PC-3 (cell line): Measurements from ENCODE around the gene SDK2.

ENCODE experiments used
- EZH2 ChIP-seq: fragments of 300-600 bp; sonication (generic); IDR thresholded peaks from one replicate; pipeline ENCODE4 v1.6.1; 2017; ENCODE audit warnings: antibody characterized with exemption, mild to moderate bottlenecking, low read length; ENCODE audit not compliant: unreplicated experiment
- EZH2phosphoT487 ChIP-seq: fragments of 300-600 bp; sonication (generic); IDR thresholded peaks from 2 replicates; pipeline ENCODE4 v1.6.1; 2018; ENCODE audit warnings: mild to moderate bottlenecking, antibody characterized with exemption, low read length, borderline replicate concordance
- TF ChIP-seq, protein P1 (sequence below): fragments of 300-600 bp; sonication (generic); conservative IDR thresholded peaks from 2 replicates; pipeline ENCODE4 v1.5.1; 2017; ENCODE audit warnings: antibody characterized with exemption, low read depth, mild to moderate bottlenecking, low read length

DNA sequence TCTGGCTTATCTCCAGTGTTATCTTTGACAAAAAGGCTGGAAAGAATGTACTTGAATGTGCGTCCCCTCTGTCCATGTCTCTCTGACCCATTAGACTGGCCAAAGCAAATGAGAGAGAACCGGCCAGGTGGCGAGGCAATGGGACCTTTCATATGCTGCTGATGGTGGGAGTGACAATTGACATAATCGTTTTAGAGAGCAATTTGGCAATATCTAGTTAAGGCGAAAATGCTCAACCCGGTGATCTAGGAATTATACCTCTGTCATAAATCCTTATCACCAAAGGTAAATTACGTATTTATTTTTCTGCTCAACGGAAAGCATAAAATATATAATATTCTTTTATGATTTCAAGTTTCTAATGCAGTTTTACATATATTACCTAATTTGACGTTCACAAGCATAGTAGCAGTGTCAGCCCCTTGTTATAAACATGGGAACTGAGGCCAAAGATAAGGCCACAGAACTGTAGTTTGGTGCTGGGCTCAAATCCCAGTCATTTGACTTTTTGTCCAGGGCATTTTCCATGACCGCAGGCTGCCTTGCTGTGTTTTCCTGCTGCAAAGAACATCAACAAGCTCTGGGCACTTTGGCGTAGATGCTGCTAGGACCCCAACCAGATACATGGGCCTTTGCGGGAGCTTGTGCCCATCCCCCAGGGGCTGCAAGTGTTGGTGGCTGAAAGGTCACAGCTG, 14.7 kb upstream of the SDK2 start:
- TF ChIP-seq, protein P1, sequence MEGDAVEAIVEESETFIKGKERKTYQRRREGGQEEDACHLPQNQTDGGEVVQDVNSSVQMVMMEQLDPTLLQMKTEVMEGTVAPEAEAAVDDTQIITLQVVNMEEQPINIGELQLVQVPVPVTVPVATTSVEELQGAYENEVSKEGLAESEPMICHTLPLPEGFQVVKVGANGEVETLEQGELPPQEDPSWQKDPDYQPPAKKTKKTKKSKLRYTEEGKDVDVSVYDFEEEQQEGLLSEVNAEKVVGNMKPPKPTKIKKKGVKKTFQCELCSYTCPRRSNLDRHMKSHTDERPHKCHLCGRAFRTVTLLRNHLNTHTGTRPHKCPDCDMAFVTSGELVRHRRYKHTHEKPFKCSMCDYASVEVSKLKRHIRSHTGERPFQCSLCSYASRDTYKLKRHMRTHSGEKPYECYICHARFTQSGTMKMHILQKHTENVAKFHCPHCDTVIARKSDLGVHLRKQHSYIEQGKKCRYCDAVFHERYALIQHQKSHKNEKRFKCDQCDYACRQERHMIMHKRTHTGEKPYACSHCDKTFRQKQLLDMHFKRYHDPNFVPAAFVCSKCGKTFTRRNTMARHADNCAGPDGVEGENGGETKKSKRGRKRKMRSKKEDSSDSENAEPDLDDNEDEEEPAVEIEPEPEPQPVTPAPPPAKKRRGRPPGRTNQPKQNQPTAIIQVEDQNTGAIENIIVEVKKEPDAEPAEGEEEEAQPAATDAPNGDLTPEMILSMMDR: no peak
- TF ChIP-seq EZH2 (no peak), EZH2phosphoT487 (no peak)
